Measurements from ENCODE around the gene TUFT1.

The TUFT1 gene, protein sequence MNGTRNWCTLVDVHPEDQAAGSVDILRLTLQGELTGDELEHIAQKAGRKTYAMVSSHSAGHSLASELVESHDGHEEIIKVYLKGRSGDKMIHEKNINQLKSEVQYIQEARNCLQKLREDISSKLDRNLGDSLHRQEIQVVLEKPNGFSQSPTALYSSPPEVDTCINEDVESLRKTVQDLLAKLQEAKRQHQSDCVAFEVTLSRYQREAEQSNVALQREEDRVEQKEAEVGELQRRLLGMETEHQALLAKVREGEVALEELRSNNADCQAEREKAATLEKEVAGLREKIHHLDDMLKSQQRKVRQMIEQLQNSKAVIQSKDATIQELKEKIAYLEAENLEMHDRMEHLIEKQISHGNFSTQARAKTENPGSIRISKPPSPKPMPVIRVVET

GRCh38 chr1:151540021-151540981, at the start of gene TUFT1:
TSS of gene TUFT1 (plus strand) at chr1:151540309. CDS start at chr1:151540367, 58 bp downstream.
- Histone ChIP-seq H3K4me3 (ENCODE audit: low read length) (peak within 1 kb of the TSS; percentile 82), H3K36me3 (ENCODE audit: control insufficient read depth, insufficient read depth, low read length) (peaks cover 3% of the 10 kb centered on the region), H3K27me3 (ENCODE audit: control insufficient read depth, insufficient read depth, low read length) (no peaks in the 10 kb centered on the region), H3K27ac (ENCODE audit: low read depth, low read length) (peak within 1 kb of the TSS; percentile 81), H3K9ac (ENCODE audit: low read length) (peak within 1 kb of the TSS; percentile 70), H3K4me1 (ENCODE audit: control insufficient read depth, insufficient read depth, low read length) (peaks cover 14% of the 10 kb centered on the region)

DNA sequence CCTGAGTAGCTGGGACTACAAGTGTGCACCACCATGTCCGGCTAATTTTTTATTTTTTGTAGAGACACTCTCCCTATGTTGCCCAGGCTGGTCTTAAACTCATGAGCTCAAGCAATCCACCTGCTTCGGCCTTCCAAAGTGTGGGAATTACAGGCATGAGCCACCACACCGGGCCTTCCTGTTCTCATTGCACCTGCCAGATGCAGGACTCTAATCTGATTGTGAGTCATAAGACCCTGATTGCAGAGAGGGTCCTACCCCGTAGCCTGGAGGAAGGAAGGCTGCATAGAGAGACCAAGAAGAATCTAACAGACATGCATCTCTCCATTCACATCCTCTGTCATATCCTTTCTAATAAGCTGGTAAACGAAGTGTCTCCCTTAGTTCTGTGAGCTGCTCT, 48.5 kb upstream of the TUFT1 start:
- no peaks in the 10 kb centered on the region for H3K36me3 ChIP-seq (ENCODE audit: control insufficient read depth, insufficient read depth, low read length)
- H3K4me1 ChIP-seq (ENCODE audit: control insufficient read depth, insufficient read depth, low read length): no peaks in the 10 kb centered on the region
- H3K9ac ChIP-seq (ENCODE audit: low read length): no peak overlapping the region
- no peak overlapping the region for H3K4me3 ChIP-seq (ENCODE audit: low read length)
- no peak overlapping the region for H3K27ac ChIP-seq (ENCODE audit: low read depth, low read length)
- H3K27me3 ChIP-seq (ENCODE audit: control insufficient read depth, insufficient read depth, low read length): no peaks in the 10 kb centered on the region

- Histone ChIP-seq H3K9ac (ENCODE audit: low read length) (no peak overlapping the region), H3K27ac (ENCODE audit: low read depth, low read length) (no peak overlapping the region), H3K4me1 (ENCODE audit: control insufficient read depth, insufficient read depth, low read length) (no peaks in the 10 kb centered on the region), H3K36me3 (ENCODE audit: control insufficient read depth, insufficient read depth, low read length) (no peaks in the 10 kb centered on the region), H3K27me3 (ENCODE audit: control insufficient read depth, insufficient read depth, low read length) (no peaks in the 10 kb centered on the region), H3K4me3 (ENCODE audit: low read length) (no peak overlapping the region)
Observed at GRCh38 chr1:151492120-151492519, 48.0 kb upstream of the TUFT1 start.

- no peak overlapping the region for H3K9ac ChIP-seq (ENCODE audit: low read length)
- H3K36me3 ChIP-seq (ENCODE audit: control insufficient read depth, insufficient read depth, low read length): no peaks in the 10 kb centered on the region
- H3K4me3 ChIP-seq (ENCODE audit: low read length): no peak overlapping the region
- H3K27ac ChIP-seq (ENCODE audit: low read depth, low read length): no peak overlapping the region
- H3K27me3 ChIP-seq (ENCODE audit: control insufficient read depth, insufficient read depth, low read length): no peaks in the 10 kb centered on the region
- H3K4me1 ChIP-seq (ENCODE audit: control insufficient read depth, insufficient read depth, low read length): no peaks in the 10 kb centered on the region
Observed at GRCh38 chr1:151493042-151493441, 47.1 kb upstream of the TUFT1 start.

DNA sequence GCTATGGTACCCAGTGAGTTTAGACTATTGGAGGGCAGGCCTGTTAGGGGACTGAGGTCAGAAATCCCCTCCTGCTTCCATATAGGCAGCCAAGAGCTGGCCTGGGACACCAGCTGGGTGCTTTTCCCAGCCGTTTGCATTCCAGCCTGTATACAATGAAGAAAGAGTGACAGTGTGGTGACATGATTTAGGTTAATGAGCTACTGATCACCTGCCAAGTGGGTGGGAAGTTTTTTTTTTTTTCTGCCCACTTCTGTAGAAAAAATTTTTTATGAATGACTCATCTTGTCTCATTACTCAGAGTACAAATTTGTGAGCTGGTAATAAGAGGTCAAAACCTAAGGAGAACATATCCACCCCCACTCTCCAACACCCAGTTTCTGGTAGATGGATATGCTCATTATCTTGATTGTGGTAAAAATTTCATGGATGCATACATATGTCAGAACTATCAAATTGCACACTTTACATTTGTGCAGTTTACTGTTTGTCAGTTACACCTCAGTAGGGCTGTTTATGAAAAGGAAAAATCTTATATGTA, 45.3 kb upstream of the TUFT1 start:
- H3K9ac ChIP-seq (ENCODE audit: low read length): no peak overlapping the region
- H3K27ac ChIP-seq (ENCODE audit: low read depth, low read length): no peak overlapping the region
- H3K4me1 ChIP-seq (ENCODE audit: control insufficient read depth, insufficient read depth, low read length): no peaks in the 10 kb centered on the region
- H3K27me3 ChIP-seq (ENCODE audit: control insufficient read depth, insufficient read depth, low read length): no peaks in the 10 kb centered on the region
- no peaks in the 10 kb centered on the region for H3K36me3 ChIP-seq (ENCODE audit: control insufficient read depth, insufficient read depth, low read length)
- H3K4me3 ChIP-seq (ENCODE audit: low read length): no peak overlapping the region

- no peak overlapping the region for H3K9ac ChIP-seq (ENCODE audit: low read length)
- H3K27me3 ChIP-seq (ENCODE audit: control insufficient read depth, insufficient read depth, low read length): no peaks in the 10 kb centered on the region
- H3K4me1 ChIP-seq (ENCODE audit: control insufficient read depth, insufficient read depth, low read length): no peaks in the 10 kb centered on the region
- no peak overlapping the region for H3K4me3 ChIP-seq (ENCODE audit: low read length)
- H3K36me3 ChIP-seq (ENCODE audit: control insufficient read depth, insufficient read depth, low read length): no peaks in the 10 kb centered on the region
- H3K27ac ChIP-seq (ENCODE audit: low read depth, low read length): no peak overlapping the region
Observed at GRCh38 chr1:151495316-151495715, 44.8 kb upstream of the TUFT1 start.

GRCh38 chr1:151499365-151499764, 40.7 kb upstream of the TUFT1 start:
- Histone ChIP-seq H3K27ac (ENCODE audit: low read depth, low read length) (no peak overlapping the region), H3K9ac (ENCODE audit: low read length) (no peak overlapping the region), H3K4me1 (ENCODE audit: control insufficient read depth, insufficient read depth, low read length) (no peaks in the 10 kb centered on the region), H3K27me3 (ENCODE audit: control insufficient read depth, insufficient read depth, low read length) (no peaks in the 10 kb centered on the region), H3K36me3 (ENCODE audit: control insufficient read depth, insufficient read depth, low read length) (no peaks in the 10 kb centered on the region), H3K4me3 (ENCODE audit: low read length) (no peak overlapping the region)

- no peaks in the 10 kb centered on the region for H3K4me1 ChIP-seq (ENCODE audit: control insufficient read depth, insufficient read depth, low read length)
- H3K9ac ChIP-seq (ENCODE audit: low read length): no peak overlapping the region
- no peak overlapping the region for H3K27ac ChIP-seq (ENCODE audit: low read depth, low read length)
- H3K27me3 ChIP-seq (ENCODE audit: control insufficient read depth, insufficient read depth, low read length): no peaks in the 10 kb centered on the region
- H3K4me3 ChIP-seq (ENCODE audit: low read length): no peak overlapping the region
- no peaks in the 10 kb centered on the region for H3K36me3 ChIP-seq (ENCODE audit: control insufficient read depth, insufficient read depth, low read length)
Observed at GRCh38 chr1:151499930-151500329, 40.2 kb upstream of the TUFT1 start.

- no peaks in the 10 kb centered on the region for H3K27me3 ChIP-seq (ENCODE audit: control insufficient read depth, insufficient read depth, low read length)
- H3K4me3 ChIP-seq (ENCODE audit: low read length): no peak overlapping the region
- H3K27ac ChIP-seq (ENCODE audit: low read depth, low read length): no peak overlapping the region
- no peaks in the 10 kb centered on the region for H3K36me3 ChIP-seq (ENCODE audit: control insufficient read depth, insufficient read depth, low read length)
- no peaks in the 10 kb centered on the region for H3K4me1 ChIP-seq (ENCODE audit: control insufficient read depth, insufficient read depth, low read length)
- no peak overlapping the region for H3K9ac ChIP-seq (ENCODE audit: low read length)
Observed at GRCh38 chr1:151501474-151501873, 38.6 kb upstream of the TUFT1 start.

DNA sequence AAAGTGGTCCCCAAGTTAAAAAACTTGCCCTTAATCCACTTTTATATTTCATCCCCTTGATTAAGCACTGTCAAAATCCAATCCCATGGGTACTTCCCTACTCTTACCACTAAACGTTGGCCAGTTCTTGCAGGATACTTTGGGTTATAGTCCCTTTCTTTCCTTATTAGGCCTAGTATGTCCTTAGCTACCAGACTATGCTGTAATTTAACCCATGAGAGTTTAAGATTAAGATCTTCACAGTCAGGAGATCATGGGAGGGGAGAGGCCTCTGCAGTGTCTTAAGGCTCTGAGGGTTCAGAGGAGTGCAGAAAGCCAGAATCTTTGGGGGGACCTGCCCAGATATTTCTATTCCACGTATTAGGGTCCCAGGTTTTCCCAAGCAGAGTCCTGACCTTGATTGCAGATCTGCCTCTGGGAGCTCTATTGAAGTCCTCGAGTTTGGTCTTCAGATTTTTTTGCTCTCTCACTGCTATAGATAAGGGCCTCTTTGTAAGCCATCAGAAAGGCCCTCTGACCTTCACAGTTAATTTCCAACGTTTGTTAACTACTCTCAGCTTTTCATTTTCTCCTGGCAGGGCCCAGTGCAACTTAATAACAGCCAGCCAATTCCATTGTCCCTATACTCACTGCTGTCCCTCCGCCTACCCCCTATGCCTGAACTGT, 37.9 kb upstream of the TUFT1 start:
- no peak overlapping the region for H3K4me3 ChIP-seq (ENCODE audit: low read length)
- no peaks in the 10 kb centered on the region for H3K4me1 ChIP-seq (ENCODE audit: control insufficient read depth, insufficient read depth, low read length)
- H3K27ac ChIP-seq (ENCODE audit: low read depth, low read length): no peak overlapping the region
- H3K27me3 ChIP-seq (ENCODE audit: control insufficient read depth, insufficient read depth, low read length): no peaks in the 10 kb centered on the region
- no peaks in the 10 kb centered on the region for H3K36me3 ChIP-seq (ENCODE audit: control insufficient read depth, insufficient read depth, low read length)
- no peak overlapping the region for H3K9ac ChIP-seq (ENCODE audit: low read length)

GRCh38 chr1:151502859-151503780, 37.0 kb upstream of the TUFT1 start:
- Histone ChIP-seq H3K9ac (ENCODE audit: low read length) (no peak overlapping the region), H3K4me3 (ENCODE audit: low read length) (no peak overlapping the region), H3K36me3 (ENCODE audit: control insufficient read depth, insufficient read depth, low read length) (no peaks in the 10 kb centered on the region)

More at GRCh38 chr1:151502859-151503780, 37.0 kb upstream of the TUFT1 start:
- no peaks in the 10 kb centered on the region for H3K27me3 ChIP-seq (ENCODE audit: control insufficient read depth, insufficient read depth, low read length)
- H3K4me1 ChIP-seq (ENCODE audit: control insufficient read depth, insufficient read depth, low read length): no peaks in the 10 kb centered on the region
- H3K27ac ChIP-seq (ENCODE audit: low read depth, low read length): no peak overlapping the region
